Measurements from ENCODE around the gene WASF2.
A peak's percentile ranks its signal among the peaks of the same experiment; 100 is the strongest.

DNA sequence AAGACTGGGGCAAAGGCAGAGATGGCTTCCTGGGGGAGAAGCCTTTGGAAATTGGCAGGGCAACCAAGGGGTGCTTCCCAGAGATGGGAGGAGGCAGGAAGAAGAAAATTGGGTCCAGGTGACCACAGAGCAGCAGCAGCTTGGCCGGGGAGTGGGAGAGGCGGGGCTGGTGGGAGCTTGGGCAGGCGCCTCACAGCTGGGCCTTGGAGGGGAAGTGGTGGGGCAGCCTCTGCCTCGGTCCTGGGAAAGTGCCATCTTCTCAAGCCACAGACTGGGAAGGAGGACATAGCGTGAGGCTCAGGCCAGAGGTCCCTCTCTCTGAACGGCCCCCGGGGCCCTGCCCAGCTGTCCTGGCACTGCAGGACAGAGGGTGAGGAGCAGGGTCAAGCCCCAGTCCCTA lies 24.0 kb upstream of the WASF2 start:
- no peak for TF ChIP-seq CTCF (IDR thresholded peaks at IDR 0.05; ENCODE audit: insufficient read depth, low read length)
- TF ChIP-seq POLR2AphosphoS5 (IDR thresholded peaks at IDR 0.05; ENCODE audit: low read depth) = 0 out of 2 replicates have a peak, but pooled peaks have one; percentile 25
